Neural progenitor cell (in vitro differentiated cells): ENCODE results near the gene MAN2A1.

ENCODE experiments used
- CTCF ChIP-seq: fragments of 200-600 bp; sonication (generic); IDR thresholded peaks from 2 replicates; pipeline ENCODE4 v1.5.1; 2017; ENCODE audit warnings: antibody characterized with exemption, mild to moderate bottlenecking
- EZH2phosphoT487 ChIP-seq: fragments of 200-600 bp; sonication (generic); IDR thresholded peaks from 2 replicates; pipeline ENCODE4 v1.6.1; 2017; ENCODE audit warnings: antibody characterized with exemption

DNA sequence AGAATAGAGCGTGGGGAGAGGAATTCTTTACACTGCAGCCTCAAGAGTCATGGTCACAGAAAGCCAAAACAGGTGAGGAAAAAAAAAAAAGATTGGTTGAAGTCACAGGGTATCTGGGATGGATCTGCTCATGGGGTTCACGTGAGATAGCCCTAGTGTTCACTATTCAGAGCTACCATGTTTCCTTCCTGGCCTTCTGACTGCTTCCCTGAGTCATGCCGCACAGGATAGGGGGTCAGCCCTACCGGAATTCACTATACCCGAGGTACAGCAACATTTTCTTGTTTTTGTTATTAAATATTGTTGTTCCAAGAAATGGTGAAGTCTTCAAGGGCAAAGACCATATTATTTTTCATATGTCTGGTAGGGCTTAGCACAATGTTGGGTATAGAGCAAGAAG, 21.5 kb upstream of the MAN2A1 start:
- no peak for TF ChIP-seq CTCF
- no peak for TF ChIP-seq EZH2phosphoT487
